Occipital lobe (tissue), 2 donors: Measurements from ENCODE around the gene OSBPL7. TPM values are rescaled to one million over a fixed set of nuclear protein-coding genes. Genes with fewer than 3 reads are reported as not detected.

ENCODE experiments used
- DNase-seq: peaks from one replicate; lab custom pipeline; 2025; lab: John Stamatoyannopoulos, UW
- total RNA-seq: library from RNA; depleted of rRNA; stranded (reverse); fragments of >200 nt; gene quantifications from one replicate; pipeline ENCODE4 v1.2.3, GENCODE V29; 2014

OSBPL7 gene
- 4.5 TPM for total RNA-seq

DNA sequence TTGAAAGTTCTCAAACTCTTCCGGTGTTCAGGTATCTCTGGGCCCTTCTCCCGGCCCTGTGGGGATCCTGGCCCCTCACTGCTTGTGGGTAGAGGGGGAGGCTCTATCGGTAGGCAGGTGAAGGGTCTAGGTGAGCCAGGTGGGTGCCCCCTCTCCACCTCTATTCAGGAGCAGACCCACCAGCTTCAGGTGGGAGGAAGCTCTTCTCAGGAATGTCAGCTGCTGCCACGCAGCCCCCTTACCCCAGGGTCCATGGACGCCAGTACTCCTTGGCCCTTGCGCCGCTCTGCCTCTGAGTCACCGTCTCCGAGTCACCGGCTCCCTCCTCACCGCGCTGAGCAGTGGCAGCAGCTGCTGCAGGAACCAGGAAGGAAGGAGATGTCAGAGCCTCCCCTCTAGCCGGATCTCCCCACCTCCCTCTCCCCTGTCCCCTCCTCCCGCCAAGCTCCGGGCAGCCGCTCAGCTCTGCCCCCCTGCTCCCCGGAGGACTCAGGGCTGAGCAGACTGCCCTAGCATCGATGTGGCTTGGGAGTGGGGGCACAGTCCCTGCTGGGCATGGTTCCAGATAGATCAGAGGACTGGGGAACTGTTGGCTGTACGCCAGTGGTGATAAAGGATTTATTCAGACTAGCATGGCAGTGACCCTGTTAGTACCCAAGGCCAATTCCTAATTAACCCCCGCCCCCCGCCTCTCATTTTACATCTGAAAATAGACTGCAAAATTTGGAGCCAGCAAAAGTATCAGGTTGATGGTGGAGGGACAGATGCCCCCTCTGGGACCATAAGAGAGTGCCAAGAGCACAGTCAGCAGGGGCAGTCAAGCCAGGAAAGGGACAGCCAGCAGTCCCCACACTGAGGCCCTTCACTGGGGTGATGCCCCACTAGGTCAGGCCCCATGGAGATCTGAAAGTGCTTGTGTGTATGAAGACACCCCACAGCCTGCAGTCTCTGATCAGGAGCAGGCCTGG lies at the start of gene OSBPL7:
TSS of gene OSBPL7 (minus strand) at position 371 of the 968 bp plus-strand sequence. CDS start 1,516 bp downstream, outside the sequence.
- DNase-seq: peak; percentile 82

- DNase-seq: no peak
These were observed 49.5 kb upstream of the OSBPL7 start for GRCh38 chr17:47871048-47871447.

GRCh38 chr17:47870056-47870455 lies 48.5 kb upstream of the OSBPL7 start:
- DNase-seq: no peak

GRCh38 chr17:47869114-47869513 lies 47.5 kb upstream of the OSBPL7 start:
- DNase-seq: no peak

DNA sequence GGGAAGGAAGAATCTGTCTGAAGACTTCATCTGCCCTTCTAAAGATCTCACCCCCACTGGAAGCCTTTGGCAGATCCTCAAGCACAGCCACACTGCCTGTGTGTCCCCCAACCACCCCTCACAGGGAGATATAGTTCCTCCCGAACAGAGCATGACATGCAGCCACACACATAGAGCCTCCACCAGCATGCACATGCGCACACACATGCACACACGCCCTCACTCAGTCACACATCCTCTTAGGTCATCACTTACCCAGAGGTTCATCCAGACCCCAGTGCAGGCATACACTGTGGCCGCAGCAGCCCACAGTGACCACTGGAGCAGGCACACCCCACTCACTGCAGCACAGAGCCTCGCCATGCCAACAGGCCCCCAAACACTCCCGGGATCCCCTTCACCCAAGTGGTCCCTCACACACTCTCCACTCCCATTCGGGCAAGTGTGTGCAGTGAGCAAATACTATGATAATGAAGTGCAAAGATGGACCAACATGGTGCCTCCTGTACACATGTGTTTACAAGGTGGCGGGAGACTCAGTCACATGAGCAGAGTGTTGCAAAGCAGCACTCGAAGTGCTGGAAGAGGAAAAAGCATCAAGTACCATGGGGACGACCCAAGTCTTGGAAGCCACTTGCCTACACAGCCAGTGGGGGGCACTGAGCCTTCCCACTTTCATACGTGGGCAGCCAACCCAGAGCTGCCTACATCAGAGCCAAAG lies 46.4 kb upstream of the OSBPL7 start:
- no peak for DNase-seq

DNA sequence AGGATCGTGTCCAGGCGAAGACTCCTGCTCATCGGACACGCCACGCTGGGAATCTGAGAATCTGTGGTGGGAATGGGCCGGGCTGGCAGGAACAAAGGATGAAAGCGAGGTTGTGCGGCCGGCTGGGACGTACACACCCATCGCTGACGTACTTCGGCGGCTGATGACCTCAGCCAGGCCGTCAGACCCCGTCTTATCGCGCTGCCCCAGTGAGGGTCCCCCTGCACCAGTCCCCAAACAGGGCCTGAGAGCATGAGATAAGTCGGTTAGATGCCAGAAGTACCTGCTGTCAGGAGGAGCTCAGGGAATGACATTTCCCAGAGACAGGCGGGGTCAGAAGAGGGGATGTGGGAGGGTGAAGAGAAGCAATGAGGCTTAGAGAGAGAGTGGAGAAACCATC lies 45.3 kb upstream of the OSBPL7 start:
- DNase-seq: no peak

DNA sequence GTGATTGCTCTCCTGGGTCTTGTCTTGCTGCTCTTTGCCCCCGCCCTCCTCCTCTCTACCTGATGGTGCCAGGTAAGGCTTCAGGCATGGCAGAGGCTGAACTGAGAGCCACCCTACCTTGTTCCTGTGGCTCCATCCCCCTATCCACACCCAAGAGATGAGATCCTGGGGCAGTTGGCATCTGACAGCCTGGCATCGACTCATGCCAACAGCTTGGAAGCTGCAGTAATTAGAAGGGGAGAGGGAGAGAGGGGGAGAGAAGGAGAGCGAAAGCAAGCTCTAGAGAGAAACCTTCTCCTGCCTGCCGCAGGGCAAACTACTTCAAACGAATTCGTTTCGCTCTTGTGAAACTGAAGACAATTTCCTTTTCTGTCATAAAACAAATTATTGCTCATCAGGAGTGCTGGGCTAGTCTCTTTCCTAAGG lies 43.2 kb upstream of the OSBPL7 start:
- DNase-seq: no peak

GRCh38 chr17:47862621-47863440 lies 41.2 kb upstream of the OSBPL7 start:
- DNase-seq: no peak

- no peak for DNase-seq
These were observed 38.8 kb upstream of the OSBPL7 start for GRCh38 chr17:47860386-47860785.

DNA sequence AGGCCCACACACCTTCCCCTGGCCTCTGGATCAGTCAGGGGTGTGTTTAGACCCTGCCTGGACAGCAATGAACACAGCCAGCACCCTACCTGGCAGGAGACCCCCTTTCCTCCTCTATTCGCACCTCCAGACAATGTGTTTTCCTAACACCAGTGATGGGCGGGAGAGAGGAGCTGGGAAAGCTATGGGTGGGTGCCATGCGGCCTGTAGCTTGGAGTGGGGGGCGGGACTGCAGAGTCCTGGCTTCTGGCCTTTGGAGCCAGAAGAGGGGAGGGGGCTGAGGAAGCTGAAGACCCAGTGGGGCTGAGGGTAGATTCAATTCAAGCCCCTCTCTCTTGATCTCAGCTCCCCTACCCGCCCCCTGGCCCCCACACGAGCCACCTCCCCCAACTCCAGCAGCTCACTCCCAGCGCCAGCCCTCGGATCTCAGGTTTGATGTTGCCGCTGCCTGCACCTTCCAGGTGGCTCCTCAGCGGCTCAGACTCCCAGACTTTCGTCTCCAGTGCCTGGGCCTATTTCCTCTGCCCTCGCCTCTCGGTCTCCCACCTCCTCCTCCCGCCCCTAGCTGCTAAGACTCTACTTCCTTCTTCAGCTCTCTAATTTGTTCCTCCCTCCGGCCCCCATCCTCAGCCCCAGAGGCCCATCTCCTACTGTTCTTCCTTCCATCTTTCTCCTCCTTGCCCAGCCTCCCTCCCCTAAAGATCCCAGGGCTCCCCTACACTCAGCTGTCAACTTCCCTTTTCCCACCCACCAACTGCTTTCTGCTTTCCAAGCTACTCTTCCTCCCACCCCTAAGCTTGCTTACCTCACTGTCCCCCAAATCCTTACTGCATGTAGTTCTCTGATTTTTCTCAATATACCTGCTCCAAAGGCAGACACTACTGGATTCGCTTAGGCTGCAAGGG lies 36.2 kb upstream of the OSBPL7 start:
- DNase-seq: no peak

- no peak for DNase-seq
These were observed 35.2 kb upstream of the OSBPL7 start for GRCh38 chr17:47856830-47857229.

DNA sequence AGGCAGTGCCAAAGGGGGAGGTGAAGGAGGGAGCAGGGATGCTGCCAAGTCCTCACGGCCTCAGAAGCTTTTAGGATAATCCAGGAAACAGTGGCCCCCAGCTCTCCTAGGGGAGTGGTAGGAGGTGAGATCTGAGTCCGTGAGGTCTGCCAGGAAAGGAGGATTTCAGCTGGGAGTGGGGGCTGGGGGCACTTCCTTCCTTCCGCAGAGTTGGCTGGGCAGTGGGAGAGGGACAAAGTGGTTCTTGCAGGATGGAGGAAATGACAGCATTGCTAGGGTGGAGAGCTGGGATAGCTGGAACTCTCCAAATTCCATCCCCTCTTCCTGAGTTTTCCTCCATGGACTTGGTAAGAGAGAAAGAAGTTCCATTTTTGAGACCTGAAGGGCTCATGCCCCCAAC lies 34.1 kb upstream of the OSBPL7 start:
- no peak for DNase-seq

- DNase-seq: no peak
These were observed 32.0 kb upstream of the OSBPL7 start for GRCh38 chr17:47853616-47854015.

DNA sequence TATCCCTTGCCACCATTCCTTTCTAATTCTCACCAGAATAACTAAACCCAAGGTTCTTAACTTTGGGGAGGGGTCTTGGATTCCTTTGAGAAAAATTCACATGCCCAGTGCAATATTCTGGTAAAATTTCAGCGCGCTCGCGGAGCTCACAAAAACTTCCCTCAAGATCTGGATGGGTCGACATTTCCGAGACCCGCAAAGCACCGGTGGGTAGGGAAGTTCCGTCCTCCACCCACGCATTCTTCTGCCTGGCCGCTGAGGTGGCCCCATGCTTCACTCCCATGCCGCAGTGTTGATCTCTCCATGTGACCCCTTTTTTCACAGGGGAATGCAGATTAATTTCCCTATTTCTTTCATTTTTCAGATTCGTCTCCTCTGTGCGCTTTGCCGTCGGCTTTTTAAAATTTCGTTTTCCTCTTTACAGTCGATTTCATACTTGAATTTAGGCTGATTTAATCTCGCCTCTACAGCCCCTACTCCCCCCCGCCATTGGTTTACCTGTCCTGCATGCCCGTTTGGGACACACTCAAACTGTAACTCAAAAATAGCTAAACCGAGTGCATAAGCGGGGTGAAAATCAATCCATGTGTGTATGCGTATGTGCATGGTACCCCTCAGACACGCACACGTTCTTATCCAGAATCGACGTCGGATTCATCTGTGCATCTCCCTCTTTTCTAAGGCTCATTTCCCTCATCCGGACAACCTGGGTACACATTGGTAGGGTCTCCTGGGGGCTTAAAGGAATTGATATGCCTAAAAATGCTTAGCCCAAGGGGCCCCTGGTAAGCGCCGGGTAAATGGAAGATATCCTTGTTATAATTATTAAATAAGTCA lies 30.7 kb upstream of the OSBPL7 start:
- DNase-seq: no peak

- DNase-seq: no peak
These were observed 30.1 kb upstream of the OSBPL7 start for GRCh38 chr17:47851764-47852112.

DNA sequence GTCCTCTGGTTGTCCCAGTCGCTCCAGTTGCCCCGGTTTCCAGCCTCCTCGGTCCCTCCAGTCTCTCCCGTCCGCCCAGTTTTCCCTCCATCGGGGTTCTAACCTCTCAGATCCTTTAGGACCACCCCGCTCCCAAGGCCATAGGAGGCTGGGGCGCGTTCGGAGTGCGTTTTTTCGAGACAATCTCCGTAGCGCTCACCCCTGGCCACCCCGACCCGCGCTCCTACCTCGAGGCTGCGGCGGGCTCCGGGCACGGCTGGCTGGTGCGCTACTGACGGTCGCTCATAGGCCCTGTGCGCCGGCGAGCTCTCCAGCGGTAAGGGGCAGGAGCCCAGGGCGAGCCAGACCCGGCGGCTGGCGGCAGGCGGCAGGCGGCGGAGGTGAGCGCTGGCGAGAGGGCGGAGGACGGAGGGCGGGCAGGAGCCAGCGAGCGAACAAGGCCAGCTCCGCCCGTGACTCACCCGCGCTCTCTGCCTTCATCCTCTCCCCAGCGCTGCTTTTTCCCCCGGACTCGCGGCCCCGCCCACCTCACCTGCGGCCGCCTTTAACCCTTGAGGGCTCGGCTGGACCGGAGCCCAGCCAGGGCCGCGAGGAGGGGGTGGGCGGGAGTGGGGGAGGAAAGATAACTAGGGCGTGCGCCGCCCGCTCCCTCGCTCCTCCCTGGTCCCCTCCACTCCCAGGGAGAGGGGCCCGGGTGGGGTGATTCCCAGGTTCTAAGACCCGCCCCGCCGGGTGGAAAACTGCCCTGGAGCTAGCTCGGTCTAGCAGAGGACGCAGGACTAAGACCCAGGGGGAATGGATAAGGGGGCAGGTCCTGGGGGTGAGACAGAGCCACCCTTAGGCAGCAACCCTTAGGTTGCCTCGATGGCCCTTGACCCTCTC lies 29.3 kb upstream of the OSBPL7 start, which contains the start of gene SP6:
TSS of gene SP6 (minus strand) at position 472 of the 882 bp plus-strand sequence. CDS start 2,734 bp downstream, outside the sequence.
- DNase-seq: no peak

- no peak for DNase-seq
These were observed 28.7 kb upstream of the OSBPL7 start for GRCh38 chr17:47850373-47850691.

DNA sequence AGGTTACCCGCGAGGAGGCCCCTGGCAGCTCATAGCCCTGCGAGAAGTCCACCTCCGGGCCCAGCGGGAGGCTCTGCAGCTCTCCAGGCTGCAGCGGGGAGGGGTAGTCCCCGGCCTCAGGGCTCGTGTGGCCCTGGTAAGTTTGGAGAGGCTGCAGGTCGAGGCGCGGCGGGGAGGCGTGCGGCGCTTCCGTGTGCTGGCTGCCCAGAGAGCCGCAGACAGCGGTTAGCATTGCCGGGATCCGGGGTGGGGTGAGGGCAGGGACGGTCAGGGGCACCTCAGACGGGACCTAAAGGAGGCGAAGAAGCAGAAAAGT lies 26.6 kb upstream of the OSBPL7 start:
- no peak for DNase-seq
